Measurements from ENCODE around the gene CEPT1.

The CEPT1 gene

GRCh38 chr1:111192658-111193519 lies 52.9 kb downstream of the CEPT1 start:
- DNase-seq (ENCODE audit: low read depth, low spot score) = no peak

GRCh38 chr1:111193712-111194480 lies 53.9 kb downstream of the CEPT1 start:
- DNase-seq (ENCODE audit: low read depth, low spot score) = no peak

- DNase-seq (ENCODE audit: low read depth, low spot score) = no peak
Observed at GRCh38 chr1:111195002-111195684, 55.1 kb downstream of the CEPT1 start.

GRCh38 chr1:111196213-111196612 lies 56.2 kb downstream of the CEPT1 start:
- DNase-seq (ENCODE audit: low read depth, low spot score) = no peak

GRCh38 chr1:111197598-111198284 lies 57.7 kb downstream of the CEPT1 start:
- DNase-seq (ENCODE audit: low read depth, low spot score) = peak; percentile 49

GRCh38 chr1:111198836-111199235 lies 58.8 kb downstream of the CEPT1 start:
- no peak for DNase-seq (ENCODE audit: low read depth, low spot score)

GRCh38 chr1:111199329-111199728 lies 59.3 kb downstream of the CEPT1 start:
- no peak for DNase-seq (ENCODE audit: low read depth, low spot score)

- DNase-seq (ENCODE audit: low read depth, low spot score) = peak; percentile 14
Observed at GRCh38 chr1:111199881-111200801, 60.1 kb downstream of the CEPT1 start, which contains the start of gene DENND2D. DENND2D (minus strand) TSS chr1:111200646; CDS start chr1:111200459, 187 bp downstream.

- DNase-seq (ENCODE audit: low read depth, low spot score) = no peak
Observed at GRCh38 chr1:111200802-111201161, 60.8 kb downstream of the CEPT1 start.

GRCh38 chr1:111201275-111202090 lies 61.5 kb downstream of the CEPT1 start:
- DNase-seq (ENCODE audit: low read depth, low spot score) = no peak

- DNase-seq (ENCODE audit: low read depth, low spot score) = no peak
Observed at GRCh38 chr1:111202366-111202706, 62.3 kb downstream of the CEPT1 start.

GRCh38 chr1:111202707-111203623 lies 62.9 kb downstream of the CEPT1 start:
- DNase-seq (ENCODE audit: low read depth, low spot score) = no peak

- peak; percentile 59 for DNase-seq (ENCODE audit: low read depth, low spot score)
Observed at GRCh38 chr1:111203681-111204200, 63.7 kb downstream of the CEPT1 start.

GRCh38 chr1:111204201-111204982 lies 64.4 kb downstream of the CEPT1 start:
- peak; percentile 24 for DNase-seq (ENCODE audit: low read depth, low spot score)

- no peak for DNase-seq (ENCODE audit: low read depth, low spot score)
Observed at GRCh38 chr1:111204983-111205713, 65.1 kb downstream of the CEPT1 start.

- no peak for DNase-seq (ENCODE audit: low read depth, low spot score)
Observed at GRCh38 chr1:111205714-111206050, 65.7 kb downstream of the CEPT1 start.

GRCh38 chr1:111208921-111209320 lies 68.9 kb downstream of the CEPT1 start:
- DNase-seq (ENCODE audit: low read depth, low spot score) = no peak

All from activated naive CD8-positive, alpha-beta T cell treated with anti-CD3 and anti-CD28 coated beads, Interleukin-2, amount 50 U/mL, for 16 hours (primary cell).